Measurements from ENCODE around the gene TMEM200B. TPM values are rescaled to one million over a fixed set of nuclear protein-coding genes. Genes with fewer than 3 reads are reported as not detected.

TMEM200B gene
- total RNA-seq, 1 experiment from 2014 or later = 12.6 TPM

- Histone ChIP-seq H3K4me1 (ENCODE audit: insufficient read depth, low read length) (no peaks in the 10 kb centered on the region), H2BK20ac (ENCODE audit: low read depth, low read length, poor library complexity, severe bottlenecking) (no peak overlapping the region), H3K18ac (ENCODE audit: insufficient read length, low read depth, low read length) (no peak overlapping the region), H4K8ac (replicated peaks; ENCODE audit: insufficient read length, low read depth, low read length) (no peak overlapping the region), H3K14ac (ENCODE audit: insufficient read depth, low read length) (no peak overlapping the region), H3K4me2 (ENCODE audit: insufficient read depth, insufficient read length, low read length) (no peak overlapping the region), H3K4ac (ENCODE audit: low read depth, low read length) (no peak overlapping the region), H2BK120ac (ENCODE audit: low read depth, low read length, poor library complexity, severe bottlenecking) (no peak overlapping the region), H3K23ac (ENCODE audit: insufficient read length, low read depth, low read length) (no peak overlapping the region), H3K9ac (ENCODE audit: extremely low read depth, insufficient read length, low read length) (no peak overlapping the region), H4K20me1 (ENCODE audit: control insufficient read depth, insufficient read depth, insufficient read length) (no peaks in the 10 kb centered on the region), H4K91ac (ENCODE audit: insufficient read length, low read depth, low read length) (no peak overlapping the region), H2BK5ac (ENCODE audit: insufficient read length, low read length) (no peak overlapping the region), H2BK12ac (ENCODE audit: insufficient read length, low read depth, low read length) (no peak overlapping the region), H3K27me3 (ENCODE audit: insufficient read depth, low read length) (no peaks in the 10 kb centered on the region), H4K5ac (ENCODE audit: insufficient read length, low read depth, low read length) (no peak overlapping the region), H2BK15ac (ENCODE audit: low read depth, low read length) (no peak overlapping the region), H3K79me1 (ENCODE audit: insufficient read depth, low read depth, low read length, poor library complexity, severe bottlenecking) (no peaks in the 10 kb centered on the region), H2AFZ (ENCODE audit: low read length) (no peak overlapping the region), H3K9me3 (ENCODE audit: control insufficient read depth, low read depth, low read length) (no peaks in the 10 kb centered on the region), H2AK5ac (ENCODE audit: insufficient read length, low read length) (no peak overlapping the region), H3K27ac (ENCODE audit: insufficient read length, low read depth, low read length) (no peak overlapping the region), H3K79me2 (ENCODE audit: insufficient read depth, low read length) (no peaks in the 10 kb centered on the region), H3K56ac (ENCODE audit: insufficient read length, low read depth, low read length) (no peak overlapping the region), H3K23me2 (ENCODE audit: insufficient read length, low read depth, low read length, poor library complexity, severe bottlenecking) (no peaks in the 10 kb centered on the region), H3T11ph (ENCODE audit: low read length) (no peak overlapping the region)
- DNase-seq = no peak
- H3K36me3 Mint-ChIP-seq (ENCODE audit: insufficient read depth in 1 of 3, low read depth in 3 of 3) = peaks cover 19 to 33% (median 20%) of the 10 kb centered on the region in 3 experiments; a peak in 6 of 7 replicates
- WGBS (ENCODE audit: extremely low coverage, insufficient read length, low lambda C conversion rate) = no CpG with 5 or more reads among the region's 1 CpG
- H3K27me3 Mint-ChIP-seq (ENCODE audit: low read depth) = no peaks in the 10 kb centered on the region
- TF ChIP-seq, protein P1, sequence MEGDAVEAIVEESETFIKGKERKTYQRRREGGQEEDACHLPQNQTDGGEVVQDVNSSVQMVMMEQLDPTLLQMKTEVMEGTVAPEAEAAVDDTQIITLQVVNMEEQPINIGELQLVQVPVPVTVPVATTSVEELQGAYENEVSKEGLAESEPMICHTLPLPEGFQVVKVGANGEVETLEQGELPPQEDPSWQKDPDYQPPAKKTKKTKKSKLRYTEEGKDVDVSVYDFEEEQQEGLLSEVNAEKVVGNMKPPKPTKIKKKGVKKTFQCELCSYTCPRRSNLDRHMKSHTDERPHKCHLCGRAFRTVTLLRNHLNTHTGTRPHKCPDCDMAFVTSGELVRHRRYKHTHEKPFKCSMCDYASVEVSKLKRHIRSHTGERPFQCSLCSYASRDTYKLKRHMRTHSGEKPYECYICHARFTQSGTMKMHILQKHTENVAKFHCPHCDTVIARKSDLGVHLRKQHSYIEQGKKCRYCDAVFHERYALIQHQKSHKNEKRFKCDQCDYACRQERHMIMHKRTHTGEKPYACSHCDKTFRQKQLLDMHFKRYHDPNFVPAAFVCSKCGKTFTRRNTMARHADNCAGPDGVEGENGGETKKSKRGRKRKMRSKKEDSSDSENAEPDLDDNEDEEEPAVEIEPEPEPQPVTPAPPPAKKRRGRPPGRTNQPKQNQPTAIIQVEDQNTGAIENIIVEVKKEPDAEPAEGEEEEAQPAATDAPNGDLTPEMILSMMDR (conservative IDR thresholded peaks at IDR 0.05) = no peak
- H3K27ac Mint-ChIP-seq = no peak overlapping the region
- H3K4me1 Mint-ChIP-seq = peaks cover 9 to 11% of the 10 kb centered on the region in 2 experiments
- peaks cover 0 to 6% of the 10 kb centered on the region in 2 experiments; a peak in 1 of 5 replicates for H3K9me3 Mint-ChIP-seq
- no peak overlapping the region for H3K4me3 Mint-ChIP-seq
Observed at GRCh38 chr1:29094954-29095353, 28.7 kb downstream of the TMEM200B start.
